K562 (cell line): ENCODE data around the gene CDK5R2.

Experiments
- ADNP ChIP-seq: fragments of 200-800 bp; sonication (Bioruptor generic); IDR thresholded peaks from 2 replicates; pipeline ENCODE4 v1.6.1; 2016; ENCODE audit warnings: missing genetic modification characterization, missing compliant biosample characterization
- CEBPB ChIP-seq: fragments of 450-650 bp; IDR thresholded peaks from 2 replicates; pipeline ENCODE4 v1.6.1; 2016; ENCODE audit warnings: missing genetic modification characterization, missing compliant biosample characterization
- MNT ChIP-seq, 2 experiments: fragments of 450-650 bp; conservative IDR thresholded peaks; 2 replicates each; pipeline ENCODE4 v1.6.1; 2017; ENCODE audit warnings: mild to moderate bottlenecking in 2 of 2, moderate library complexity in 2 of 2
- NCOR1 ChIP-seq: fragments of 450-650 bp; IDR thresholded peaks from 2 replicates; pipeline ENCODE4 v1.6.1; 2016; ENCODE audit warnings: mild to moderate bottlenecking, moderate library complexity
- RAD21 ChIP-seq, 2 experiments: fragments of 250-450 bp in 1 of 2; fragments of 450-650 bp in 1 of 2; sonication (Bioruptor Pico) in 1 of 2; formaldehyde crosslinking in 1 of 2; IDR thresholded peaks in 1 of 2; conservative IDR thresholded peaks in 1 of 2; 2 replicates each; pipeline versions ENCODE4 v1.4.0 to v1.8.0; 2020 to 2022; ENCODE audit warnings: mild to moderate bottlenecking in 2 of 2, moderate library complexity in 1 of 2
- RFX5 ChIP-seq: IDR thresholded peaks from 2 replicates; pipeline ENCODE4 v1.6.1; 2011; ENCODE audit warnings: low read depth, mild to moderate bottlenecking, improper control_type of control experiment, low read length
- USF2 ChIP-seq: sonication (generic); formaldehyde crosslinking; IDR thresholded peaks from 2 replicates; pipeline ENCODE4 v1.5.0; 2020; ENCODE audit warnings: missing genetic modification reagents
- ZC3H4 ChIP-seq: sonication (generic); formaldehyde crosslinking; IDR thresholded peaks from 2 replicates; pipeline ENCODE4 v1.9.0; 2021; ENCODE audit warnings: missing genetic modification reagents, borderline replicate concordance
- TF ChIP-seq, protein P1 (sequence below): sonication (generic); formaldehyde crosslinking; IDR thresholded peaks from 2 replicates; pipeline ENCODE4 v1.8.1; 2023; ENCODE audit warnings: mild to moderate bottlenecking, missing genetic modification reagents
- TF ChIP-seq, protein P2 (sequence below), 3 experiments: IDR thresholded peaks in 2 of 3; conservative IDR thresholded peaks in 1 of 3; 2 replicates each; pipeline ENCODE4 v1.5.1; 2011 to 2012; ENCODE audit warnings: low read length in 3 of 3, mild to moderate bottlenecking in 3 of 3, control low read depth in 2 of 3, improper control_type of control experiment in 1 of 3, inconsistent platforms in 1 of 3, low read depth in 1 of 3, mixed read lengths in 1 of 3, moderate library complexity in 1 of 3; ENCODE audit not compliant: insufficient read depth in 2 of 3

GRCh38 chr2:218995972-218996711 is 36.7 kb downstream of the CDK5R2 start:
- TF ChIP-seq RAD21 (CRISPR knock-in tag; conservative IDR thresholded peaks at IDR 0.05 in 1 of 2, IDR thresholded peaks at IDR 0.05 in 1 of 2) (peak; percentile 62 to 71), MNT (conservative IDR thresholded peaks at IDR 0.05) (0 out of 4 replicates have a peak, but pooled peaks of 1 of the 2 experiments have one; percentile 32), NCOR1 (no peak), ZC3H4 (CRISPR knock-in tag) (no peak), CEBPB (tag) (no peak), RFX5 (no peak), ADNP (no peak), USF2 (CRISPR knock-in tag) (no peak)
- TF ChIP-seq, protein P1, sequence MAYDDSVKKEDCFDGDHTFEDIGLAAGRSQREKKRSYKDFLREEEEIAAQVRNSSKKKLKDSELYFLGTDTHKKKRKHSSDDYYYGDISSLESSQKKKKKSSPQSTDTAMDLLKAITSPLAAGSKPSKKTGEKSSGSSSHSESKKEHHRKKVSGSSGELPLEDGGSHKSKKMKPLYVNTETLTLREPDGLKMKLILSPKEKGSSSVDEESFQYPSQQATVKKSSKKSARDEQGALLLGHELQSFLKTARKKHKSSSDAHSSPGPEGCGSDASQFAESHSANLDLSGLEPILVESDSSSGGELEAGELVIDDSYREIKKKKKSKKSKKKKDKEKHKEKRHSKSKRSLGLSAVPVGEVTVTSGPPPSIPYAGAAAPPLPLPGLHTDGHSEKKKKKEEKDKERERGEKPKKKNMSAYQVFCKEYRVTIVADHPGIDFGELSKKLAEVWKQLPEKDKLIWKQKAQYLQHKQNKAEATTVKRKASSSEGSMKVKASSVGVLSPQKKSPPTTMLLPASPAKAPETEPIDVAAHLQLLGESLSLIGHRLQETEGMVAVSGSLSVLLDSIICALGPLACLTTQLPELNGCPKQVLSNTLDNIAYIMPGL (CRISPR knock-in tag), result no peak
- TF ChIP-seq, protein P2, sequence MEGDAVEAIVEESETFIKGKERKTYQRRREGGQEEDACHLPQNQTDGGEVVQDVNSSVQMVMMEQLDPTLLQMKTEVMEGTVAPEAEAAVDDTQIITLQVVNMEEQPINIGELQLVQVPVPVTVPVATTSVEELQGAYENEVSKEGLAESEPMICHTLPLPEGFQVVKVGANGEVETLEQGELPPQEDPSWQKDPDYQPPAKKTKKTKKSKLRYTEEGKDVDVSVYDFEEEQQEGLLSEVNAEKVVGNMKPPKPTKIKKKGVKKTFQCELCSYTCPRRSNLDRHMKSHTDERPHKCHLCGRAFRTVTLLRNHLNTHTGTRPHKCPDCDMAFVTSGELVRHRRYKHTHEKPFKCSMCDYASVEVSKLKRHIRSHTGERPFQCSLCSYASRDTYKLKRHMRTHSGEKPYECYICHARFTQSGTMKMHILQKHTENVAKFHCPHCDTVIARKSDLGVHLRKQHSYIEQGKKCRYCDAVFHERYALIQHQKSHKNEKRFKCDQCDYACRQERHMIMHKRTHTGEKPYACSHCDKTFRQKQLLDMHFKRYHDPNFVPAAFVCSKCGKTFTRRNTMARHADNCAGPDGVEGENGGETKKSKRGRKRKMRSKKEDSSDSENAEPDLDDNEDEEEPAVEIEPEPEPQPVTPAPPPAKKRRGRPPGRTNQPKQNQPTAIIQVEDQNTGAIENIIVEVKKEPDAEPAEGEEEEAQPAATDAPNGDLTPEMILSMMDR (IDR thresholded peaks at IDR 0.05 in 2 of 3, conservative IDR thresholded peaks at IDR 0.05 in 1 of 3; ENCODE audit: insufficient read depth in 2 of 3, low read depth in 1 of 3, low read length in 3 of 3), result peak; percentile 81 to 89 (median 84)
